UCSD-AML1 (cell line): ENCODE data around the gene OAS2.

Source experiments
- DNase-seq: peaks from one replicate; lab custom pipeline; 2025; ENCODE audit not compliant: unreplicated experiment; lab: John Stamatoyannopoulos, UW

OAS2 gene, protein sequence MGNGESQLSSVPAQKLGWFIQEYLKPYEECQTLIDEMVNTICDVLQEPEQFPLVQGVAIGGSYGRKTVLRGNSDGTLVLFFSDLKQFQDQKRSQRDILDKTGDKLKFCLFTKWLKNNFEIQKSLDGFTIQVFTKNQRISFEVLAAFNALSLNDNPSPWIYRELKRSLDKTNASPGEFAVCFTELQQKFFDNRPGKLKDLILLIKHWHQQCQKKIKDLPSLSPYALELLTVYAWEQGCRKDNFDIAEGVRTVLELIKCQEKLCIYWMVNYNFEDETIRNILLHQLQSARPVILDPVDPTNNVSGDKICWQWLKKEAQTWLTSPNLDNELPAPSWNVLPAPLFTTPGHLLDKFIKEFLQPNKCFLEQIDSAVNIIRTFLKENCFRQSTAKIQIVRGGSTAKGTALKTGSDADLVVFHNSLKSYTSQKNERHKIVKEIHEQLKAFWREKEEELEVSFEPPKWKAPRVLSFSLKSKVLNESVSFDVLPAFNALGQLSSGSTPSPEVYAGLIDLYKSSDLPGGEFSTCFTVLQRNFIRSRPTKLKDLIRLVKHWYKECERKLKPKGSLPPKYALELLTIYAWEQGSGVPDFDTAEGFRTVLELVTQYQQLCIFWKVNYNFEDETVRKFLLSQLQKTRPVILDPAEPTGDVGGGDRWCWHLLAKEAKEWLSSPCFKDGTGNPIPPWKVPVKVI

DNA sequence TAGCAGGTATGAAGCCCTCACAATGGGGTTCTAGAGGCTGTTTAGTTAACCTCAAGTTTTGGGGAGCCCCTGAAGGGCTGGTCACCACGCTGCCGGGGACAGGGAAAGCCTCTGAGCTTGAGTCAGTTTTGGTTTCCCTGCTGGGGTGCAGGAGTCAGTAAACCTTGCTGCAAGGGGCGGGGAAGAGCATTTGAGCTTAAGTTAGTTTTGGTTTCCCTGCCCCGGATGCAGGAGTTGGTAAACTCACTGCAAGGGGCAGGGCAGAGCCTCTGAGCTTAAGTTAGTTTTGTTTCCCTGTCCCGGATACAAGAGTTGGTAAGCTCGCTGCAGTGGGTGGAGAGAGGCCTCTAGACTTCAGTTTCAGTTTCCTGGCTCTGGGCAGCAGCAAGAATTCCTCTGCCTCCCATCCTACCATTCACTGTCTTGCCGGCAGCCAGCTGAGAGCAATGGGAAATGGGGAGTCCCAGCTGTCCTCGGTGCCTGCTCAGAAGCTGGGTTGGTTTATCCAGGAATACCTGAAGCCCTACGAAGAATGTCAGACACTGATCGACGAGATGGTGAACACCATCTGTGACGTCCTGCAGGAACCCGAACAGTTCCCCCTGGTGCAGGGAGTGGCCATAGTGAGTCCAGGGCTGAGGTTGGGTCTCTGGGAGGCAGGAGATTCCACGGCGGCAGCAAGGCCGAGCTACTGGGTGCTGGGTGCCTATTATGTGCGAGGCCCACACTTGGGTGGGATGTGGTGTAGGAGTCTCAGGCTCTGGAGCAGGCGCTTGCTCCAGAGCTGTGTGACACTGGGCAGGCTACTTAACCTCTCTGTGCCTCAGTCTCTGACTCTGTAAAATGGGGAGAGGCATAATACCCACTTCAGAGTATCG lies at the start of gene OAS2:
TSS of gene OAS2 (plus strand) at position 357 of the 878 bp plus-strand sequence. CDS start at position 447, 90 bp downstream.
- DNase-seq, result peak; percentile 80

DNA sequence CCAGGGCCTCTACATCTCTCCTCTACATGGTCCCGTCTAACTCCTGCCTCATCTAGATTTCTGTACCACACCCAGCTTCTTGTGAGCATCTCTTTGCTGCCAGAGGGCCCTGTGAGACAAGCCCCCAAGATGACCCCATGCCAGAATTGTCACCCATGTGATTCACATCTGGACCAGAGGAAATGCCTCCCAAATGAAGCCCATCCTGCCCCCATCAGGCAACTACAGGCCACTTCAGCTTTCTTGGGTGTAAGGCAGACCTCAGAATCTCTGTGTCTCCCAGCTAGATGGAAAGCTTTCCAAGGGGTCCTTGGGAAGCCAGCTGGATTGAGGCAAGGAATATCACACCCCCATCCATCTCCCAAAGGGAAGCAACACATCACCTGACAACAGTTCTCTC lies 49.3 kb upstream of the OAS2 start:
- DNase-seq, result peak; percentile 30

DNA sequence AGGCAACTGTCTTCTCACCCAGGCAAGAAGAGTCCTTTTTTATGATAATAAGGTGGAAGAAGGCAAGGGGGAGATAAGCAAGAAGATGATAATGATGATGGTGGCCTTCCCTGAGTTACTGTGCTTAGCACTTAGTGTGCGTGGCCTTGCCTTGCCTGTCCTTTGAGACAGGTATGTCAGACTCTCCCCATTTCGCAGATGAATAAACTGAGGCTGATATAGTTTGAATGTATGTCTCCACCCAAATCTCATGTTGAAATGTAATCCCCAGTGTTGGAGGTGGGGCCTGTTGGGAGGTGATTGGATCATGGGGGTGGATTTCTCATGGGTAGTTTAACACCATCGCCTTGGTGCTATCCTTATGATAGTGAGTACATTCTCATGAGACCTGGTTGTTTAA lies 48.6 kb upstream of the OAS2 start:
- DNase-seq, result no peak

DNA sequence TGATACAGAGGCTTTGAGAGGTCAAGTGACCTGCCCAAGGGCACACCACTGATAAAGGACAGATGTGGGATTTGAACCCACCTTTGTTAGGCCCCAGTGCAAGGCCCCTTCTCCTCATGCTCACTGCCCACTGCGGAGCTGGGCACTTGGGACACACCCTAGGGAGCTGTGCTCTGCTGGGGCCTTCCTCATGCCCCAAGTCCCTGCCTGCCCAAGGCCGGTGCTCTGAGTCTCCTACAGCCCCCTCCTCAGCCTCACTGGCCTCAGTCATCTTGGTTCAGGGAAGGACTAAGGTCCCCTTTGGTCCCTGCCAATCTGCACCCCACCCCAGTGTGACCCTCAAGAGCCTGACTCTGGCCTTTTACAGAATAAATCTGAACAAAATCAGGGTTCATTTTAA lies 48.0 kb upstream of the OAS2 start:
- no peak for DNase-seq

DNA sequence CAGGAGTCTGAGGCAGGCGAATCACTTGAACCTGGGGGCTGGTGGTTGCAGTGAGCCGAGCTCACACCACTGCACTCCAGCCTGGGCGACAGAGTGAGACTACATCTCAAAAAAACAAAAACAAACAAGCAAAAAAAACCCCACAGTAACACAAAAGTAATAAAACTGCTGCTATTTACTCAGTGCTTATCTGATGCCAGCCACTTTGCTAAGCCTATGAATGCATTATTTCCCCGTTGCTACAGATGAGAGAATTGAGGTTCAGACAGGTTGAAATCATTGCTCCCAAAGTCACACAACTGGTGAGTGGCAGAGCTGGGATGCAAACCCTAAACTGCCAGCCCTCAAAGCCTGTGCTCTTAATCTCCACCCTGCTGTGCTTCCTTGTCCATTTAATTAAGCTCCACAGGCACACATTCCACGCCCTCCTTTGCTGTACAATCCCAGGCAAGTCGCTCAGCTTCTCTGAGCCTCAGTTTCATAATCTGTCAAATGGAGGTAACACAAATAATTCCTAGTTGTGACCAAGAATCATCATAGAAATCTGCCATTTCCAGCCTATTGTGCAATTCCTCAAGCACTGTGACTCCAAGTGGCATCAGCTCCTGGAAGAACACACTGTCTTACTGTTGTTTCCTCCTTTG lies 45.7 kb upstream of the OAS2 start:
- no peak for DNase-seq

DNA sequence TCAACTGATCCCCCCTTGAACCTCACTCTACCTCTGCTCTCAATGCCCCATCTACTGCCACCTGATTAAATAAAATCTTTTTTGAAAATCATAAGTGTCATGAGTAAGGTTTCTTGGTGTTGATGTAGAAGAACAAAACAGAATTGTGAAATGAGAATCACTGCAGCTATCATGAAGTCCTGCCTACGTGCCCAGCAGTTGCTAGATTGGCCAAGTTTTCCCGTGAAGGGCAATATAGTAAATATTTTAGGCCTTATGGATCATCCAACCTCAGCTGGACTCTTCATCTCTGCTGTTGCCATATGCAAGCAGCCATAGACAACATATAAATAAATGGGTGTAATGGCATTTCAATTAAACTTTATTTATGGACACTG lies 45.2 kb upstream of the OAS2 start:
- DNase-seq, result no peak

DNA sequence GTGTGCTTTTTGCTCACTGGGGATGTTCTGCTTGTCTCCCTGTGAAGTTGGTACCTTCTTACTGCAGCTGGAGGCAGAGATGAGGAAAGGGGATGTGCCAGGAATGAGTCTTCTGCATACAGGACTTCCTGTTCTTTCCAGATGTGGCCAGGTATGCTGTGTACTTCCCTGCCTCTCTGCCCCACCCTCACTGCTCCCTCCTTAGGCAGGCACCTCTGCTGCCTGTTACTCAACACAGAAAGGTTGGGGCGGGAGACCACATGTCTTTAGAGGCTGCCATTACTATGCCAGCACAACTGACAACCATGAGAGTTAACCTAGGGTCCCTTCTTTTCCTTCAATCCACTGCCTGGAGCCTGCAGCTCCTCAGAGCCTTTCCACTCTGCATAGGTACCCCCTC lies 42.1 kb upstream of the OAS2 start:
- DNase-seq, result no peak

DNA sequence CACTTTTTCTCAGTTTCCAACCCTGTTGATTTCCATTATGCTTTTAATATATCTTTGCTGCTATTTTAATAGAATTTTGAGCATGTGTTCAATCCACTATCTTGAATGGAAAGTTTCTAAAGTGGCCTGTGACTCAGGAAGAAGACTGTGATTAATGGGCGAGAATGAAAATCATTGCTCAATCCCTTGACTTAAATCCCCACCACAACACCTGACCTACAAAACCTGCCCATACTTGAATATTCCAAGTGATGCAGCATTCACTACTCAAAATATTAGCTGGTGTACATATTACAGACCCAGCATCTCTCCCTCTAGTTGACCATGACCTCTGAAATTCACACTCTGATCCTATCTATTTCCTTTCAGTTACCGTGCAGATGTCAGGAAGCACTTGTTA lies 41.4 kb upstream of the OAS2 start:
- DNase-seq, result no peak

DNA sequence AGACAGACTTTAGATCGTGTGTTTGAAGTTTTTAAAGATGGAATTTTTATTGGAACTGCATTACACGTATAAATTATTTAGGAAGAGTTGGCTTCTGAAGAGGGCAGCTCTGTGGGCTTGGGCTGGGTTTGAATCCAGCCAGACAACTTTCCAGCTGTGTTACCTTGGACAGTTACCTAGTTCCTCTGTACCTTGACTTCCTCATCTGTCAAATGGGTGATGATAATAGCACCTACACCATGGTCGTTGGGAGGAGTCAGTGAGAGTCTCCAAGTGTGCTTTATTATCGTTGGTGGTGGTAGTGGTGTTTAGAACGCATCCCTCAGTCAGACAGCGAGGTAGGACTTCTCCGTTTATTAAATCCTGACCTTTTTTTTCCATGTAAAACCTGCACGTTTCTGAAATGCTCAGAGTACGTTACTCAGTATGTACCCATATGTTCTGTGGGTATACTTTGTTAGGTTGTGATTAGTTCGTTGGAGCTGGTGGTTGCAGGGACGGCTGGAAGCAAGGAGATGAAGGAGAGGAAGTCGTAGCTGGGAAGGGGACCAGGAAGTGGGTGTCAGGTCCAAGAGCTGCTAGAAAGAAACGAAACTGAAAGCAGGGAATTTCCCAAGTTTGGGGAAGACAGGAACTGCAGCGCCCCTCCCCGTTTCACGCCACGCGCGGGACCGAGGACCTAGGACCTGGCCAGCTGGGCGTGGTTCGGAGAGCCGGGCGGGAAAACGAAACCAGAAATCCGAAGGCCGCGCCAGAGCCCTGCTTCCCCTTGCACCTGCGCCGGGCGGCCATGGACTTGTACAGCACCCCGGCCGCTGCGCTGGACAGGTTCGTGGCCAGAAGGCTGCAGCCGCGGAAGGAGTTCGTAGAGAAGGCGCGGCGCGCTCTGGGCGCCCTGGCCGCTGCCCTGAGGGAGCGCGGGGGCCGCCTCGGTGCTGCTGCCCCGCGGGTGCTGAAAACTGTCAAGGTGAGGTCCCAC lies 40.3 kb upstream of the OAS2 start, which contains the start of gene OAS3:
TSS of gene OAS3 (plus strand) at position 734 of the 979 bp plus-strand sequence. CDS start at position 791, 57 bp downstream.
- DNase-seq, result peak; percentile 93

DNA sequence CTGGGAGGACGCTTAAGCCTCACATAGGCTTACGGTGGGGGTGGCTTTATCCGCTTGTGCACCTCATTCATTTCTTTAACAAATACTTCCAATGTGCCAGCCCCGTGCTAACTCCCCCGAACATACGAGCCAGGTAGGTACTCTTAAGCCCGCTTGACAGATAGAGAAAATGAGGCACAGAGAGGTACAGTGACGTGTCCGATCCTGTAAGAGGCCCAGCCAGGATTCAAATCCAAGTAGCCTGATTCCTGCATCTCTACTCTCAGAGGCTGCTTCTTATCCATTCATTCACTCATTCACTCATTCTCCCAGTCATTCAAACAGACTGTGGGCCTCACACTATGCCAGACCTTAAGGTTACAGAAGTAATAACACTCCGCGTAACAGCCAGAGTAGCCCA lies 39.6 kb upstream of the OAS2 start:
- no peak for DNase-seq

DNA sequence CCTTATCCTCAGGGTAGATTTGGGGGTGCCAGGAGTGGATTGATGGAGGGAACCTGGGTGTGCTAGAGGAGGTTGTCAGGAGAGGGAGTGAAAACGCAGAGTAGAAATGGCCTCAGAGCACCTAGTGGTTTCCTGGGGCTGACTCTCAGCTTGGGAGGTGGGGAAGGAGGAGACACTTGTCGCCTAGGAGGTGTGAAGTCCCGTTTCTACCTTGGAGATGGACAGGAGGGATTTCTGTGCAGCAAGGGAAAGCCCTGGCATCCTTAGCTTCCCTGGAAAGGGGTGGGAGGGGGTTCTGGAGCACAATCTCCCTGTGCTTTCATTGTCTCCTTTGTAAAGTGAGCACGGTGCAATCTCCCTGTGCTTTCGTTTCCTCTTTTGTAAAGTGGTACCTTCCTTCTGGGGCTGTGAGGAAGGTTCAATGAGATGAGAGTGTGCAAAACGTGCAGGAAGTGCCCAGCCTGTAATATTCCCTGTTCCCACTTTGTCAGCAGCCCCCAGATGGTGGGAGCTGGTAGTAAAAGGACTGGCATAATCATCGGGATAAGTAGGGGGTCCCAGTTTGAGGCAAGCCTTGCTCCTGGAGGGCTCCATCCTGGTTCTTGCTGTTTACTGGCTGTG lies 38.4 kb upstream of the OAS2 start:
- DNase-seq, result peak; percentile 60

DNA sequence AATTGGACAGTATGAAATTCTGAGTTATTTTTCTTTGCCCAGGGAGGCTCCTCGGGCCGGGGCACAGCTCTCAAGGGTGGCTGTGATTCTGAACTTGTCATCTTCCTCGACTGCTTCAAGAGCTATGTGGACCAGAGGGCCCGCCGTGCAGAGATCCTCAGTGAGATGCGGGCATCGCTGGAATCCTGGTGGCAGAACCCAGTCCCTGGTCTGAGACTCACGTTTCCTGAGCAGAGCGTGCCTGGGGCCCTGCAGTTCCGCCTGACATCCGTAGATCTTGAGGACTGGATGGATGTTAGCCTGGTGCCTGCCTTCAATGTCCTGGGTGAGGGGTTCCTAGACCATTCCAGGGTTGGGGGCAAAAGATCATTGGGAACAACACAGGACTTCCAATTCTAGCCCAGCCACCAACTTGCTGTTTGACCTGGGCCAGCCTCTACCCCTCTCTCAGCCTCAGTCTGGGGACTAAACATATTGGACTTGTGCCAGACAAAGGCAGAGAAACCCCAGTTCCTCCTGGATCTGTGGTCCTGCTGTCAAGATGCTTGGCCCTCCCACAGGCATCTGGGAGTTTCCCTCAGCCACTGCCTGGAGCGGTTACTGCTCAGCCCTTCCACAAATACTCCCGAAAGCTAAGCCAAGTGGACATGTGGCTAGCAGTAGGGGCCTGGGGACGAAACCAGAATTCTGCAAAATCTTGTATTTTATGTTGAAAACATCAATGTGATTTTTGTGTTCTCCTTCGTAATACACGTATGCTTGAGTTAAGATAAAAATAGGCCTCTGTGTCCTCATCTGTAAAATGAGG lies 36.6 kb upstream of the OAS2 start:
- no peak for DNase-seq

DNA sequence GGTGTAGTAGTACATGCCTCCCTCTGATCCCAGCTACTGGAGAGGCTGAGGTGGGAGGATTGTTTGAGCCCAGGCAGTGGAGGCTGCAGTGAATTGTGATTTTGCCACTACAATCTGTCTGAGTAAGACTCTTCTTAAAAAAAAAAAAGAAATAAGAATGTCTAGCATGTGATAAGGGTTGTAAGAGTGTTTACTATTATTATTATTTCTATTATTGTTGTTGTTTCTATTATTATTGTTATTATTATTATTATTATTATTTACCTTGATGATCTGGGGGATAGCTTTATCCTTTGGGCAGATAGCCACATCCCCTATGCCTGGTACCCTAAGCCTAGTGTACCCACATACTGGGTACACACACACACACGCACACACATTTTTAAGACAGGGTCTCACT lies 35.7 kb upstream of the OAS2 start:
- DNase-seq, result no peak

DNA sequence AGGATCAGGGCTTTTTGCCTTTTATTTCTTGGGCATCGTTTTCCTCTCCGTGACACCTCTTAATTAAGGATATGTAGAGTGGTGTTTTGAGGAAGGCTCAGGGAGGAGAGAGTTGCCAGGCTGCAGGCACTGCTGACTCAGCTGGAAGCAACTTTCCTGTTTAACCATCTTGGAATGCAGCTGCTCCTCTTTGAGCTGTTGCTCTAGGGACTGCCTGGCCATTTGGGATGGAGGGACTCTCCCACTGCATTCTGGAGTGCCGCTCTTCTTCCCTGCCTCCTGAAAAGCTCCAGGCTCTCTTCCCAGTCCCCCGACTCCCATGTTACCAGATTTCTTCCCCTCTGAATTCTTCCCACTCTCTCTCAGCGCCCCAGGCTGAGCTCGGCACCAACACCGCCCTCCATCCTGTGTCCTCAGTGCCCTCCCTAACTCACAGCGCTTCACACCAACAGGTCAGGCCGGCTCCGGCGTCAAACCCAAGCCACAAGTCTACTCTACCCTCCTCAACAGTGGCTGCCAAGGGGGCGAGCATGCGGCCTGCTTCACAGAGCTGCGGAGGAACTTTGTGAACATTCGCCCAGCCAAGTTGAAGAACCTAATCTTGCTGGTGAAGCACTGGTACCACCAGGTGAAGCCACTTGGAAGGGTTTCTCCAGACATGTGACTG lies 34.2 kb upstream of the OAS2 start:
- no peak for DNase-seq

DNA sequence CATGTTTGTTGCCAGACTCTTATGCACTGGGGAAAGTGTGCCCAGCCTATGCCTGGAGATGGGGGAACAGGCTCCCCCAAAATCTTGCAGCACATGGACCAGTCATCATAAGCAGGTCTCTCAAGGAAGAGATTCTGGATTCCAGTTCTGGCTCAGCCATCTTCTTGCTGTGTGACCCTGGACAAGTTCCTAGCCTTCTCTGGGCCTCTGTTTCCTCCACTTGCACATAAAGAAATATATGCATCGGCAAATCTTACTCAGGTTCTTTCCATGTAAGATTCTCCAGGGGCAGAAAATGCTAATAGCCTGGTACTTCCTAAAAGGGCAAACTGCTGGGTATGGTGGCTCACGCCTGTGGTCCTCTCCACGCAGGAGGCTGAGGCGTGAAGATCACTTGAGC lies 32.8 kb upstream of the OAS2 start:
- no peak for DNase-seq

DNA sequence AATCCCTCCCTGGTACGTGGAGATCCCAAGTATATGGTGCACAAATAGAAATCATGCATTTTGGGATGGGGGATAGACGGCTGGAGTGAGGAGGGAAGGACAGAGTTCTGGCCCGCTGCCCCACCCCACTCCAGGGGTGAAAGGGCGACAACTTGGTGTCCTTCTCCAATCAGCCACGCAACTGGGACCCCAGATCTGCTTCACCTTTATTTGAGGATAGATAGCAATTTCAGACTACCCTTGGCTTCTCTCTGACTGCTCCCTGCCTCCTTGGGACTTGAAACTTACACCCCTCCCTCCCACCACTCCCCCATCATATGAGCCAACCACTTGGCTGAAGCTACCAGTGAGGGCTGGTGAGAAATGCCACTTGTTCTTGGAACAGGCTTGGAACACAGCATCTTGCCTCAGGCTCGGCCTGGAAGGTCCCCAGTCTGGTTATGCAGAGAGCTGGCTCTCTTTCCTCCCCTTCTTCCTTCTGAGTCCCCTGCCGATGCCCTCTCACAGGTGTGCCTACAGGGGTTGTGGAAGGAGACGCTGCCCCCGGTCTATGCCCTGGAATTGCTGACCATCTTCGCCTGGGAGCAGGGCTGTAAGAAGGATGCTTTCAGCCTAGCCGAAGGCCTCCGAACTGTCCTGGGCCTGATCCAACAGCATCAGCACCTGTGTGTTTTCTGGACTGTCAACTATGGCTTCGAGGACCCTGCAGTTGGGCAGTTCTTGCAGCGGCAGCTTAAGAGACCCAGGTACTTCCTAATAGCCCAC lies 31.9 kb upstream of the OAS2 start:
- no peak for DNase-seq

DNA sequence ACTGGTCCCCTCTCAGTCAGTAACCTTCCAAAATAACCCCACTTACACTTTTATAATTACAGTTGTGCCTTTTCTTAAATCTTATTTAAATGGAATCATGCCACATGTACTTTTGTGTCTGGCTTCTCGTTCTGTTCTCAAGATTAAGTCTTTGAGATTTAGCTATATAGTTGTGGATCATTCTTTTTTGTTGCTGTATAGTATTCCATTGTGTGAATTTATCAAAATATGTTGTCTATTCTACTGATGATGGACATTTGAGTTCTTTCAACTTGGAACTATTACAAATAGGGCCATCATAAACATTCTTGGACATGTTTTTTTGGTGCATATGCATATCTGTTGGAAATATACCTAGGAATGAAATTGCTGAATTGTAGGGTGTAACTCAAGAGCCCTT lies 31.0 kb upstream of the OAS2 start:
- DNase-seq, result no peak
